Measurements from ENCODE around the gene CCDC134.

CCDC134 gene

DNA sequence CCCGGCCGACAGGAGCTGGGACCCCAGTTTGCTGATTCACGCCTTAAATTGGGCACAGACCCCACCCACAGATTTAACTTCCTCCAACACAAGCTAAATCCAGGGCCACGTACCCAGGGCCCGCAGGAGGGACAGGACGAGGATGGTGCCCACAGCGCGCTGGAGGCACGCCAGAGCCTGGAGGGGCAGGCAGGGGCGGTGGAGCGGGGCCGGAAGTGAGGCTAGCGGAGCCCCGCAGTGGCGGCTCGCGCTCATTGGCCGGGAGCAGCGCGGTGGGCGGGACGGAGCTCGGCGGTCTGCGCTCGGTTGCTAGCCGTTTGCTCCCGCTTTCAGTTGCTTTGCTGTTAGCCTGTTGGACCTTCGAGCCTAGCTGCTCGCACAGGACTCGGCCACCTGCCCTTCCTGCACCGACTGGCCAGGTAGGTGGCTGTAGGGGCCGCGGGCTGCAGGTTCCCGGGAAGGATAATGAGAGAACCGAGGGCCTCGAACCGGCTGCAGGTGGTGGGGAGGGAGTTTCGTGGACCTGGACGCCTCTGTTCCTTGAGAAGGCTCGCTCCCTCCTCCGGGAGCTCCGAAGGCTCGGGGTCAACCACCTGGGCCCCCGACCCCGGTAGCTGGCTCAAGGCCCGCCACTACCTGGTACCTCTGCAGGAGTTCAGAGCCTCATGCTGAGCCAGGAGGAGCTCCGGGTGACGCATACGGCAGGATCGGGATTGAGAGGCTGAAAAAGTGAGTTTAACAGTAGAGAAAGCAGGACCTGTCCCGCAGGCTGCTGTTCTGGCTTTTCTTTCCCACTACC is at the start of gene CCDC134:
Gene CCDC134, plus strand, starts transcription at position 332 of the 799 bp plus-strand sequence. CDS start 8,212 bp downstream, outside the sequence.
- Histone ChIP-seq H3K27ac (ENCODE audit: low read length) (peak within 1 kb of the TSS; percentile 32), H3K27me3 (ENCODE audit: insufficient read depth, low read length) (no peaks in the 10 kb centered on the region), H3K9ac (ENCODE audit: low read depth, low read length) (peak within 1 kb of the TSS; percentile 92), H3K4me3 (ENCODE audit: low read length) (peak within 1 kb of the TSS; percentile 81), H3K9me3 (ENCODE audit: insufficient read depth, low read depth, low read length) (no peaks in the 10 kb centered on the region), H3K4me1 (ENCODE audit: insufficient read depth, low read length) (peaks cover 7% of the 10 kb centered on the region), H3K36me3 (ENCODE audit: insufficient read depth, low read depth, low read length) (no peaks in the 10 kb centered on the region)

GRCh38 chr22:41752011-41752970 is 48.2 kb upstream of the CCDC134 start:
- no peak overlapping the region for H3K4me3 ChIP-seq (ENCODE audit: low read length)
- peaks cover 10% of the 10 kb centered on the region; the same call in 1 of the 2 replicates for H3K4me1 ChIP-seq (ENCODE audit: insufficient read depth, low read length)
- no peaks in the 10 kb centered on the region for H3K9me3 ChIP-seq (ENCODE audit: insufficient read depth, low read depth, low read length)
- no peak overlapping the region for H3K9ac ChIP-seq (ENCODE audit: low read depth, low read length)
- H3K27me3 ChIP-seq (ENCODE audit: insufficient read depth, low read length), result no peaks in the 10 kb centered on the region
- H3K27ac ChIP-seq (ENCODE audit: low read length), result no peak overlapping the region
- no peaks in the 10 kb centered on the region for H3K36me3 ChIP-seq (ENCODE audit: insufficient read depth, low read depth, low read length)

GRCh38 chr22:41753984-41754383 is 46.5 kb upstream of the CCDC134 start:
- Histone ChIP-seq H3K36me3 (ENCODE audit: insufficient read depth, low read depth, low read length) (no peaks in the 10 kb centered on the region), H3K27ac (ENCODE audit: low read length) (no peak overlapping the region), H3K9me3 (ENCODE audit: insufficient read depth, low read depth, low read length) (no peaks in the 10 kb centered on the region), H3K4me3 (ENCODE audit: low read length) (no peak overlapping the region), H3K4me1 (ENCODE audit: insufficient read depth, low read length) (peaks cover 10% of the 10 kb centered on the region; the same call in 1 of the 2 replicates), H3K27me3 (ENCODE audit: insufficient read depth, low read length) (no peaks in the 10 kb centered on the region), H3K9ac (ENCODE audit: low read depth, low read length) (no peak overlapping the region)

GRCh38 chr22:41757502-41757901 is 43.0 kb upstream of the CCDC134 start:
- H3K36me3 ChIP-seq (ENCODE audit: insufficient read depth, low read depth, low read length), result no peaks in the 10 kb centered on the region
- H3K4me1 ChIP-seq (ENCODE audit: insufficient read depth, low read length), result peaks cover 10% of the 10 kb centered on the region; the same call in 1 of the 2 replicates
- H3K9me3 ChIP-seq (ENCODE audit: insufficient read depth, low read depth, low read length), result no peaks in the 10 kb centered on the region
- no peak overlapping the region for H3K9ac ChIP-seq (ENCODE audit: low read depth, low read length)
- H3K27me3 ChIP-seq (ENCODE audit: insufficient read depth, low read length), result no peaks in the 10 kb centered on the region
- H3K4me3 ChIP-seq (ENCODE audit: low read length), result no peak overlapping the region
- H3K27ac ChIP-seq (ENCODE audit: low read length), result no peak overlapping the region

DNA sequence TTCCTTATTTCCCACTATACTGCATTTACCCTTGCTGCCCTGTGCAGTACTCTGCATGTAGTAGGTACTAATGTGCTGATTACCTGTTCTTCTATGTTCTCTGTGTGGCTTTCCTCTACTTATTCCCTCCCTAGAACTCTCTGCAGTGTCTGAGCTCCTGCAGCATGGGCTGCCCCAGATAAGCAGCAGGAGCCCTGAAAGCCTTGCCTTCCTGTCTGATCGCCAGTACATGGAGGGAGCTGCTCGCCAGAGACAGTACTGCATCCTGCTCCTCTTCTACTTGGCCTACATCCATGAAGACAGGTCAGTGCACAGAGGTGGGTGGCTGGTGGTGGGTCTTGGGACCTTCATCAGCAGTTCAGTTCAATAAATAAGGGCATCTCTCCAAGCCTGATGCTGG is 42.2 kb upstream of the CCDC134 start:
- Histone ChIP-seq H3K27me3 (ENCODE audit: insufficient read depth, low read length) (no peaks in the 10 kb centered on the region), H3K4me1 (ENCODE audit: insufficient read depth, low read length) (peaks cover 10% of the 10 kb centered on the region; the same call in 1 of the 2 replicates), H3K4me3 (ENCODE audit: low read length) (no peak overlapping the region), H3K36me3 (ENCODE audit: insufficient read depth, low read depth, low read length) (no peaks in the 10 kb centered on the region), H3K9ac (ENCODE audit: low read depth, low read length) (no peak overlapping the region), H3K27ac (ENCODE audit: low read length) (no peak overlapping the region), H3K9me3 (ENCODE audit: insufficient read depth, low read depth, low read length) (no peaks in the 10 kb centered on the region)

DNA sequence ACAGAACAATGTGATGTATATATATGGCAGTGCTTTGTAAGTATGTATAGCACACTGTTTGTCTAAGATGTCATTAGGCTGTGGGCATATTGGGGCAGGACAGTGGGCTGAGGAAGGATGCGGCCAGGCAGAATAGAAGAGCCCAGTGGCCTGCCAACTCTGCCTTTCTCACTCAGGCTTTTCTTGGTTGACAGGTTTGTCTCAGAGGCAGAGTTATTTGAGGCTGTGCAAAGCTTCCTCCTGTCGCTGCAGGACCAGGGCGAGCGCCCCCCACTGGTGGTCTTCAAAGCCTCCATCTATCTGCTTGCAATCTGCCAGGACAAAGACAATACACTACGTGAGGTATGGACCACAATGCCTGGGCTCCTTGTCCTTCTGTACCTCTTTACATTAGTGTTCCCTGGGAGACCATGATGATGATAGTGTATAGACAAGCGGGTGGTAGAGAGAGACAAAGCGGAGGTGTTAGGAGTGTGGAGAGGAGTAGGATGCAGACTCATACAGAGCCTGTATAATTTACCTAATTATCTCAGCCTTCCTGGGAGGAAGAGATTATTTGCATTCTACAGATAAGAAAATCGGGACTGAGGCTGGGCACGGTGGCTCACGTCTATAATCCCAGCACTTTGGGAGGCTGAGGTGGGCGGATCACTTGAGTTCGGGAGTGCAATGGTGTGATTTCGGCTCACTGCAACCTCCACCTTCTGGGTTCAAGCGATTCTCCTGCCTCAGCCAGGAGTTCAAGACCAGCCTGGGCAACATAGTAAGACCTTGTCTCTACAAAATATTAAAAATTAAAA is 37.3 kb upstream of the CCDC134 start:
- no peak overlapping the region for H3K4me3 ChIP-seq (ENCODE audit: low read length)
- no peaks in the 10 kb centered on the region for H3K9me3 ChIP-seq (ENCODE audit: insufficient read depth, low read depth, low read length)
- H3K9ac ChIP-seq (ENCODE audit: low read depth, low read length), result no peak overlapping the region
- H3K4me1 ChIP-seq (ENCODE audit: insufficient read depth, low read length), result no peaks in the 10 kb centered on the region
- no peaks in the 10 kb centered on the region for H3K27me3 ChIP-seq (ENCODE audit: insufficient read depth, low read length)
- no peaks in the 10 kb centered on the region for H3K36me3 ChIP-seq (ENCODE audit: insufficient read depth, low read depth, low read length)
- H3K27ac ChIP-seq (ENCODE audit: low read length), result no peak overlapping the region

- no peaks in the 10 kb centered on the region for H3K36me3 ChIP-seq (ENCODE audit: insufficient read depth, low read depth, low read length)
- no peaks in the 10 kb centered on the region for H3K4me1 ChIP-seq (ENCODE audit: insufficient read depth, low read length)
- H3K9me3 ChIP-seq (ENCODE audit: insufficient read depth, low read depth, low read length), result no peaks in the 10 kb centered on the region
- no peaks in the 10 kb centered on the region for H3K27me3 ChIP-seq (ENCODE audit: insufficient read depth, low read length)
- no peak overlapping the region for H3K9ac ChIP-seq (ENCODE audit: low read depth, low read length)
- no peak overlapping the region for H3K4me3 ChIP-seq (ENCODE audit: low read length)
- H3K27ac ChIP-seq (ENCODE audit: low read length), result no peak overlapping the region
Measured at GRCh38 chr22:41766476-41766875, 34.0 kb upstream of the CCDC134 start.

GRCh38 chr22:41768430-41768829 is 32.0 kb upstream of the CCDC134 start:
- Histone ChIP-seq H3K27ac (ENCODE audit: low read length) (no peak overlapping the region), H3K36me3 (ENCODE audit: insufficient read depth, low read depth, low read length) (no peaks in the 10 kb centered on the region), H3K9me3 (ENCODE audit: insufficient read depth, low read depth, low read length) (no peaks in the 10 kb centered on the region), H3K4me3 (ENCODE audit: low read length) (no peak overlapping the region), H3K4me1 (ENCODE audit: insufficient read depth, low read length) (no peaks in the 10 kb centered on the region), H3K9ac (ENCODE audit: low read depth, low read length) (no peak overlapping the region), H3K27me3 (ENCODE audit: insufficient read depth, low read length) (no peaks in the 10 kb centered on the region)

DNA sequence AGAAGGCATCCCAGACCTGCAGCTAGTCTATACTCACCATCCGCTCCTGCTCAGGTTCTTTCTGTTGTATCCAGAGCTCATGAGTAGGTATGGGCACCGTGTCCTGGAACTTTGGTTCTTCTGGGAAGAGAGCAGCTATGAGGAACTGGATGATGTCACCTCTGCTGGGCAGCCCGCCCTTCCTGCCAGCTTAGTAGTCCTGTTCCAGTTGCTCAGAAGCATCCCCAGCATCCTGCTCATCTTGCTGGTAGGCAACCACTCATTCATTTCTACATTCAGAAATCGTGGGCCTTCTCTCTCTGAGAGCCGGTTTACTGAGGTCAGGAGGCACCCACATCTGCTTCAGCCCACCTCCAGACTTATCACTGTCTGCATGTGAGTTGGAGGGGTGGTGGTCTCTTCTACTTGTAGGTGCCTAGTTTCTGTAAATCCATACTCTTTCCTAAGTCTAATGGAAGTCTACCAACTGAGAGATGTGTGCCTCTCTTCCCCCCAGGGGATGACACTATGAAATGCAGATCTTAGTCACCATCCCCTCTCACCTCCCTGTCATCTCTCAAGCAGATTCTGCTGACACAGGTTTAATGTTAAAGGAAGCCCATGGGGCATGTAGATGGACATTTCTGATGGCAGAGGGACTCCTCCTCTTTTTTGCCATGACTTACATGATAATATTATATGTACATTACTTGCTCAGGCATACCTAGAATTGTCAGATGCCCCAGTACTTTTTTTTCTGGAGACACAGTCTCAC is 29.6 kb upstream of the CCDC134 start:
- Histone ChIP-seq H3K4me1 (ENCODE audit: insufficient read depth, low read length) (no peaks in the 10 kb centered on the region), H3K9ac (ENCODE audit: low read depth, low read length) (no peak overlapping the region), H3K9me3 (ENCODE audit: insufficient read depth, low read depth, low read length) (no peaks in the 10 kb centered on the region), H3K27me3 (ENCODE audit: insufficient read depth, low read length) (no peaks in the 10 kb centered on the region), H3K4me3 (ENCODE audit: low read length) (no peak overlapping the region), H3K36me3 (ENCODE audit: insufficient read depth, low read depth, low read length) (no peaks in the 10 kb centered on the region), H3K27ac (ENCODE audit: low read length) (no peak overlapping the region)

DNA sequence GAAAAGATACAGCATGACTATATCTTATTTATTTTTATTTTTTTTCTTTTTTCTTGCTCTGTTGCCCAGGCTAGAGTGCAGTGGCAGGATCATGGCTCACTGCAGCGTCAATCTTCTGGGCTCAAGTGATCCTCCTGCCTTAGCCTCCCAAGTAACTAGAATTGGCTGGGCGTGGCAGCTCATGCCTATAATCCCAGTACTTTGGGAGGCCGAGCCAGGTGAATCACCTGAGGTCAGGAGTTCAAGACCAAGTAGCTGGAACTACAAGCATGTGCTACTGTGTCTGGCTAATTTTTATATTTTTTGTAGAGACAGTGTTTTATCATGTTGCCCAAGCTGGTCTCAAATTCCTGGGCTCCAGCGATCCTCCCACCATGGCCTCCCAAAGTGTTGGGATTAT is 28.3 kb upstream of the CCDC134 start:
- H3K4me3 ChIP-seq (ENCODE audit: low read length), result no peak overlapping the region
- no peak overlapping the region for H3K9ac ChIP-seq (ENCODE audit: low read depth, low read length)
- no peaks in the 10 kb centered on the region for H3K27me3 ChIP-seq (ENCODE audit: insufficient read depth, low read length)
- H3K36me3 ChIP-seq (ENCODE audit: insufficient read depth, low read depth, low read length), result no peaks in the 10 kb centered on the region
- H3K4me1 ChIP-seq (ENCODE audit: insufficient read depth, low read length), result no peaks in the 10 kb centered on the region
- no peaks in the 10 kb centered on the region for H3K9me3 ChIP-seq (ENCODE audit: insufficient read depth, low read depth, low read length)
- H3K27ac ChIP-seq (ENCODE audit: low read length), result no peak overlapping the region

GRCh38 chr22:41772645-41773044 is 27.8 kb upstream of the CCDC134 start:
- Histone ChIP-seq H3K4me3 (ENCODE audit: low read length) (no peak overlapping the region), H3K9ac (ENCODE audit: low read depth, low read length) (no peak overlapping the region), H3K27me3 (ENCODE audit: insufficient read depth, low read length) (no peaks in the 10 kb centered on the region), H3K36me3 (ENCODE audit: insufficient read depth, low read depth, low read length) (no peaks in the 10 kb centered on the region), H3K27ac (ENCODE audit: low read length) (no peak overlapping the region), H3K4me1 (ENCODE audit: insufficient read depth, low read length) (no peaks in the 10 kb centered on the region), H3K9me3 (ENCODE audit: insufficient read depth, low read depth, low read length) (no peaks in the 10 kb centered on the region)
